Measurements from ENCODE around the gene GNLY.
"Not testable (repeated sequence)": the region's sequence is repeated elsewhere in the genome, so short reads cannot be mapped to it uniquely, and the experiment has no call there.

Gene GNLY

GRCh38 chr2:85694052-85695025 is at the start of gene GNLY:
Gene GNLY (plus strand): TSS chr2:85694358. CDS start chr2:85694419, 61 bp downstream.
- DNase-seq: no peak
- TF ChIP-seq GATA1 (IDR thresholded peaks at IDR 0.05; ENCODE audit: low read depth, low read length) (no peak), POLR2A (IDR thresholded peaks at IDR 0.05; ENCODE audit: low read length) (no peak)

GRCh38 chr2:85644909-85645308 is 49.2 kb upstream of the GNLY start:
- TF ChIP-seq GATA1 (IDR thresholded peaks at IDR 0.05; ENCODE audit: low read depth, low read length) (no peak), POLR2A (IDR thresholded peaks at IDR 0.05; ENCODE audit: low read length) (no peak)
- DNase-seq: no peak

- TF ChIP-seq POLR2A (IDR thresholded peaks at IDR 0.05; ENCODE audit: low read length) (no peak), GATA1 (IDR thresholded peaks at IDR 0.05; ENCODE audit: low read depth, low read length) (no peak)
These were observed 48.0 kb upstream of the GNLY start for GRCh38 chr2:85646166-85646565.

GRCh38 chr2:85647823-85648526 is 46.2 kb upstream of the GNLY start:
- no peak for DNase-seq
- TF ChIP-seq GATA1 (IDR thresholded peaks at IDR 0.05; ENCODE audit: low read depth, low read length): no peak
- no peak for TF ChIP-seq POLR2A (IDR thresholded peaks at IDR 0.05; ENCODE audit: low read length)

More at GRCh38 chr2:85646166-85646565, 48.0 kb upstream of the GNLY start:
- no peak for DNase-seq

- TF ChIP-seq GATA1 (IDR thresholded peaks at IDR 0.05; ENCODE audit: low read depth, low read length): no peak
- no peak for TF ChIP-seq POLR2A (IDR thresholded peaks at IDR 0.05; ENCODE audit: low read length)
- DNase-seq: peak; percentile 35 to 42
These were observed 45.5 kb upstream of the GNLY start for GRCh38 chr2:85648619-85649018.

GRCh38 chr2:85649201-85650190 is 44.7 kb upstream of the GNLY start:
- no peak for DNase-seq
- TF ChIP-seq POLR2A (IDR thresholded peaks at IDR 0.05; ENCODE audit: low read length) (no peak), GATA1 (IDR thresholded peaks at IDR 0.05; ENCODE audit: low read depth, low read length) (no peak)

- DNase-seq: no peak
- no peak for TF ChIP-seq POLR2A (IDR thresholded peaks at IDR 0.05; ENCODE audit: low read length)
- no peak for TF ChIP-seq GATA1 (IDR thresholded peaks at IDR 0.05; ENCODE audit: low read depth, low read length)
These were observed 43.7 kb upstream of the GNLY start for GRCh38 chr2:85650456-85650855.

- TF ChIP-seq POLR2A (IDR thresholded peaks at IDR 0.05; ENCODE audit: low read length) (no peak), GATA1 (IDR thresholded peaks at IDR 0.05; ENCODE audit: low read depth, low read length) (no peak)
- DNase-seq: no peak
These were observed 43.1 kb upstream of the GNLY start for GRCh38 chr2:85651097-85651496.

GRCh38 chr2:85652056-85652455 is 42.1 kb upstream of the GNLY start:
- TF ChIP-seq POLR2A (IDR thresholded peaks at IDR 0.05; ENCODE audit: low read length): no peak
- no peak for TF ChIP-seq GATA1 (IDR thresholded peaks at IDR 0.05; ENCODE audit: low read depth, low read length)
- DNase-seq: no peak

GRCh38 chr2:85653996-85654395 is 40.2 kb upstream of the GNLY start:
- TF ChIP-seq POLR2A (IDR thresholded peaks at IDR 0.05; ENCODE audit: low read length): no peak
- TF ChIP-seq GATA1 (IDR thresholded peaks at IDR 0.05; ENCODE audit: low read depth, low read length): no peak
- no peak for DNase-seq

- TF ChIP-seq POLR2A (IDR thresholded peaks at IDR 0.05; ENCODE audit: low read length) (no peak), GATA1 (IDR thresholded peaks at IDR 0.05; ENCODE audit: low read depth, low read length) (no peak)
- no peak for DNase-seq
These were observed 38.2 kb upstream of the GNLY start for GRCh38 chr2:85655961-85656417.

GRCh38 chr2:85656468-85656867 is 37.7 kb upstream of the GNLY start:
- TF ChIP-seq GATA1 (IDR thresholded peaks at IDR 0.05; ENCODE audit: low read depth, low read length): no peak
- TF ChIP-seq POLR2A (IDR thresholded peaks at IDR 0.05; ENCODE audit: low read length): no peak
- no peak for DNase-seq

GRCh38 chr2:85657399-85657798 is 36.8 kb upstream of the GNLY start:
- not testable (repeated sequence) for DNase-seq

All from erythroblast (primary cell).